Neuronal stem cell (in vitro differentiated cells): ENCODE results near the gene PLCD3.

Experiments
- DNase-seq: peaks from one replicate; pipeline ENCODE4 v3.0.0-alpha.2; 2013; ENCODE audit warnings: low spot score
- H2AFZ ChIP-seq: one replicate; pipeline ENCODE4 v1.6.1; 2013; ENCODE audit warnings: mild to moderate bottlenecking, low read length, inconsistent platforms
- H2AK5ac ChIP-seq: 2 replicates; pipeline ENCODE4 v1.6.1; 2013; ENCODE audit warnings: low read depth, mild to moderate bottlenecking, inconsistent platforms, low read length, moderate library complexity, mixed read lengths
- H2BK120ac ChIP-seq: 2 replicates; pipeline ENCODE4 v1.6.1; 2013; ENCODE audit warnings: low read depth, mild to moderate bottlenecking, inconsistent platforms, low read length, moderate library complexity, mixed read lengths
- H2BK12ac ChIP-seq: one replicate; pipeline ENCODE4 v1.6.1; 2013; ENCODE audit warnings: low read length, inconsistent platforms
- H2BK15ac ChIP-seq: 2 replicates; pipeline ENCODE4 v1.6.1; 2013; ENCODE audit warnings: mild to moderate bottlenecking, low read length, inconsistent platforms, mixed read lengths
- H2BK5ac ChIP-seq: one replicate; pipeline ENCODE4 v1.6.1; 2013; ENCODE audit warnings: inconsistent platforms, mild to moderate bottlenecking, low read length, moderate library complexity
- H3K14ac ChIP-seq: one replicate; pipeline ENCODE4 v1.6.1; 2013; ENCODE audit warnings: low read length, inconsistent platforms
- H3K18ac ChIP-seq: 2 replicates; pipeline ENCODE4 v1.6.1; 2013; ENCODE audit warnings: low read length, inconsistent platforms
- H3K23ac ChIP-seq: 2 replicates; pipeline ENCODE4 v1.6.1; 2013; ENCODE audit warnings: low read depth, mild to moderate bottlenecking, mixed read lengths, low read length, inconsistent platforms; ENCODE audit not compliant: poor library complexity
- H3K27ac ChIP-seq: replicated peaks from 3 replicates; pipeline ENCODE4 v1.5.1; 2013; ENCODE audit warnings: low read length, inconsistent platforms
- H3K27me3 ChIP-seq, 3 experiments: 2 replicates each; pipeline ENCODE4 v1.6.1; 2013; ENCODE audit warnings: low read length in 3 of 3, mild to moderate bottlenecking in 2 of 3, inconsistent platforms in 1 of 3, low read depth in 1 of 3, mixed read lengths in 1 of 3, moderate library complexity in 1 of 3; ENCODE audit not compliant: control insufficient read depth in 3 of 3, insufficient read depth in 3 of 3
- H3K36me3 ChIP-seq, 2 donors: replicated peaks in 1 of 2; 2 replicates each; pipeline ENCODE4 v1.6.1; 2013; ENCODE audit warnings: low read length in 2 of 2; ENCODE audit not compliant: control insufficient read depth in 2 of 2, insufficient read depth in 2 of 2
- H3K4ac ChIP-seq: 2 replicates; pipeline ENCODE4 v1.6.1; 2013; ENCODE audit warnings: inconsistent platforms, mild to moderate bottlenecking, low read length, moderate library complexity
- H3K4me1 ChIP-seq, 2 donors: 1 replicate in 1 of 2; 2 replicates in 1 of 2; pipeline ENCODE4 v1.6.1; 2013; ENCODE audit warnings: low read length in 2 of 2, low read depth in 1 of 2; ENCODE audit not compliant: control insufficient read depth in 2 of 2, insufficient read depth in 1 of 2
- H3K4me2 ChIP-seq: one replicate; pipeline ENCODE4 v1.6.1; 2013; ENCODE audit warnings: mild to moderate bottlenecking, low read length, inconsistent platforms; ENCODE audit not compliant: insufficient read depth, poor library complexity, severe bottlenecking
- H3K4me3 ChIP-seq, 2 donors: 2 replicates each; pipeline ENCODE4 v1.5.1; 2013; ENCODE audit warnings: low read length in 2 of 2, mild to moderate bottlenecking in 2 of 2, inconsistent platforms in 1 of 2, moderate library complexity in 1 of 2
- H3K79me1 ChIP-seq: one replicate; pipeline ENCODE4 v1.6.1; 2013; ENCODE audit warnings: low read depth, mild to moderate bottlenecking, inconsistent platforms, low read length, moderate library complexity
- H3K9ac ChIP-seq: one replicate; pipeline ENCODE4 v1.6.1; 2013; ENCODE audit warnings: mild to moderate bottlenecking, low read depth, low read length, inconsistent platforms; ENCODE audit not compliant: poor library complexity
- H3K9me3 ChIP-seq, 2 donors: replicated peaks in 1 of 2; 2 replicates each; pipeline versions ENCODE3 to v1.6.1; 2013; ENCODE audit warnings: low read length in 2 of 2, mild to moderate bottlenecking in 2 of 2, inconsistent platforms in 1 of 2, low read depth in 1 of 2, mixed read lengths in 1 of 2, moderate library complexity in 1 of 2; ENCODE audit not compliant: control insufficient read depth in 2 of 2, insufficient read depth in 1 of 2
- H4K8ac ChIP-seq: one replicate; pipeline ENCODE4 v1.6.1; 2013; ENCODE audit warnings: low read depth, mild to moderate bottlenecking, inconsistent platforms, low read length, moderate library complexity
- H4K91ac ChIP-seq: one replicate; pipeline ENCODE4 v1.6.1; 2013; ENCODE audit warnings: low read length, low read depth, mild to moderate bottlenecking, inconsistent platforms; ENCODE audit not compliant: poor library complexity
- WGBS, 2 donors: extraction: QIAGEN DNeasy Blood & Tissue Kit; methylation state at CpG; one replicate each; pipeline ENCODE4 v1.1.7; 2013; ENCODE audit warnings: missing lambda C conversion rate in 2 of 2, mixed read lengths in 1 of 2; ENCODE audit not compliant: insufficient read length in 2 of 2, insufficient replicate concordance in 1 of 2; ENCODE audit errors: extremely low coverage in 2 of 2; 5-methylcytosine and 5-hydroxymethylcytosine counted together

Gene PLCD3

DNA sequence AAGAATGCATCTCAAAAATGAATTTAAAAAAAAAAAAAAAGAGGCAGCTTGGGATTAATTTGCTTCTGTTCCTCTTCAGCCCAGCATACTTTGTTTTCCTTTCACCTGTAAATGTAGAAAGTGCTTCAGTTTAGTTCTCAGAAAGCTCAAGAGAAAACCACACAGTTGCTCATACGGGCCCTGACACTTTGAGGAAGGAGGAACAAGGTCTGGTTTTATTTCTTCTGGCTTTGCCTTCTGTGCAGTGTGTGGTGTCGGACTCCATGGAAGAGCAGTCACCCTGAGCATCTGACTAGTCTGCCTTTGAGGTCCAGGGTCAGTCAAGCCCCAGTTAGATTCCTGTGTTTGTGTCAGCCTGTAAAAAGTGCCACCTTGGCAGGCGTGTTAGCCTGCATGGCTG is 43.6 kb downstream of the PLCD3 start:
- WGBS, 2 donors = no CpG with 5 or more reads among the region's 3 CpGs
- Histone ChIP-seq H4K91ac (no peak overlapping the region), H3K23ac (no peak overlapping the region), H3K14ac (no peak overlapping the region), H3K18ac (no peak overlapping the region), H2BK120ac (no peak overlapping the region), H4K8ac (no peak overlapping the region), H3K4me3 (no peak overlapping the region), H3K9ac (no peak overlapping the region), H2BK12ac (no peak overlapping the region), H3K4ac (no peak overlapping the region), H3K9me3 (peaks cover 0 to 2% of the 10 kb centered on the region in 2 donors), H3K27me3 (no peaks in the 10 kb centered on the region), H3K36me3 (peaks cover 37 to 92% of the 10 kb centered on the region in 2 donors), H3K4me2 (no peak overlapping the region), H2BK15ac (no peak overlapping the region), H2AK5ac (no peak overlapping the region), H2AFZ (no peak overlapping the region), H3K79me1 (no peaks in the 10 kb centered on the region), H2BK5ac (no peak overlapping the region), H3K4me1 (no peaks in the 10 kb centered on the region), H3K27ac (no peak overlapping the region)
- no peak for DNase-seq

DNA sequence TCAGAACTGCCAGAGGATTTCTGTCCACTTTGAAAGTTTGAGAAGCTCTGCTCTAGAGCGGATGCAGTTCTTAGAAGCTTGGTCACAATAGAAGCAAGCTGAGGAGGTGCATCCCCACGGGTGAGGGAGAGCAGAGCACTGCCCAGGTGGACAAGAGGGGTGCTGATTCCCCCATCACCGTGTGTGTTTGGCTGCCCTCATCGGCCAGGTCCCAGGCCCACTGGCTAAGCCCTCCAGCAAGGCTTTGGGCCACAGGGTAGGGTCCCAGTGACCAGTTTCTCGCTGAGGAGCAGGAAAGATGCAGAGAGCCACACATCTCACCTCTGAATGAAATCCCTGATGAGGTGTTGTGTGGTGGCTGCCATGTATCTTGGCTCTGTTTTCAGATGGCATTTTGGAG is 44.3 kb downstream of the PLCD3 start:
- Histone ChIP-seq H3K4me1 (no peaks in the 10 kb centered on the region), H3K4me2 (no peak overlapping the region), H3K23ac (no peak overlapping the region), H2BK120ac (no peak overlapping the region), H3K36me3 (peaks cover 33 to 92% of the 10 kb centered on the region in 2 donors), H3K18ac (no peak overlapping the region), H2BK5ac (no peak overlapping the region), H3K9me3 (peaks cover 0 to 2% of the 10 kb centered on the region in 2 donors), H2BK12ac (no peak overlapping the region), H3K79me1 (no peaks in the 10 kb centered on the region), H2BK15ac (no peak overlapping the region), H4K91ac (no peak overlapping the region), H3K4ac (no peak overlapping the region), H3K27me3 (no peaks in the 10 kb centered on the region), H3K9ac (no peak overlapping the region), H2AFZ (no peak overlapping the region), H3K27ac (no peak overlapping the region), H3K14ac (no peak overlapping the region), H4K8ac (no peak overlapping the region), H2AK5ac (no peak overlapping the region), H3K4me3 (peak overlapping the region in 1 of 2 donors; percentile 63)
- no peak for DNase-seq
- no CpG with 5 or more reads among the region's 5 CpGs for WGBS, 2 donors

DNA sequence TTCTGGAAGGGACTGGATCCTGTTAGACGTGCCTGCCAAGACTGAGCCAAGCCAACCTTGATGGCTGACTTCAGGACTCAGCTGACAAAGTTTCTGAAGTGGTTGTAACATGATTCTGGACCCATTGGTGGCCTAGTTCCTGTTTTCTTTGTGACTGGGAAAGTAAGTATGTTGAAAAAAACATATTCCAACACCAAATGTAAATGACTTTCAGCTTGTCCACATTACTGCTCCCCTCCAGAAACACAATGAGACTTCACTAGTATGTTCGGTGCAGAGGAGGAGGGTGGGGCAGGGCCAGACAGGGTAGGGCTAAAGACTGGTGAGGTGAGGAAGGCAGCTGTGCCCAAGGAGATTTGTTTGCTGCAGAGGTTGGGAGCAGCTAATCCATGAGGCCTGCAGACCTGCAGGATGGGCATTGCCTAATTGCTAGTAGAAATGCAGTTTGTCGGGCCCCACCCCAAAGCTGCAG is 44.8 kb downstream of the PLCD3 start:
- Histone ChIP-seq H2BK15ac (no peak overlapping the region), H3K9ac (no peak overlapping the region), H3K4me1 (no peaks in the 10 kb centered on the region), H4K91ac (no peak overlapping the region), H3K9me3 (no peaks in the 10 kb centered on the region), H2BK12ac (no peak overlapping the region), H3K36me3 (peaks cover 30 to 92% of the 10 kb centered on the region in 2 donors), H2BK5ac (no peak overlapping the region), H3K27me3 (no peaks in the 10 kb centered on the region), H3K4me2 (no peak overlapping the region), H3K14ac (no peak overlapping the region), H2AFZ (no peak overlapping the region), H3K4ac (no peak overlapping the region), H3K23ac (no peak overlapping the region), H4K8ac (no peak overlapping the region), H3K79me1 (no peaks in the 10 kb centered on the region), H3K27ac (no peak overlapping the region), H2BK120ac (no peak overlapping the region), H3K4me3 (no peak overlapping the region), H2AK5ac (no peak overlapping the region), H3K18ac (no peak overlapping the region)
- no peak for DNase-seq
- no CpG with 5 or more reads among the region's 3 CpGs for WGBS, 2 donors

DNA sequence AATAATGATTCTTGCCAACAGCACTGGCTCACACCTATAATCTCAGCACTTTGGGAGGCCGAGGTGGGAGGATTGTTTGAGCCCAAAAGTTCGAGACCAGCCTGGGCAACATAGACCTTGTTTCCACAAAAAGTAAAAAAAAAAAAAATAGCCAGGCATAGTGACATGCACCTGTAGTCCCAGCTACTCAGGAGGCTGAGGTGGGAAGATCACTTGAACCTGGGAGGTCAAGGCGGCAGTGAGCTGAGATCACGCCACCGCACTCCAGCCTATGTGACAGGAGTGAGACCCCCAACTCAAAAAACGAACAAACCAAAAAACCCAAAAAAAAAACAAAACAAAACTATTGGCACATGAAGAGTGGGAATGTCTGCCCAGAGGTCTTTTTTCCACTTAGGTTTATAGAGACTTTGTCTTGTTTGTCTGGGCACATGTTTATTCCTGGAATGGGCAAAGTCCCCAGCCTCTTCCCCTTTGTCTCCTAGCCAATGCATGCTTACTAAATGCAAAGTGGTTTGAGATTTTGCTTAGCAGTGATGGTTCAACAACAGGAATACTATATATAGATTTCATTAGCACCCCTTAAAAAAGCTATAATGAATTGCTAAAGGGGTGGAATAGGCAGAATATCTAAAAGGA is 45.3 kb downstream of the PLCD3 start:
- H3K14ac ChIP-seq = no peak overlapping the region
- no peak overlapping the region for H2BK120ac ChIP-seq
- H2AFZ ChIP-seq = no peak overlapping the region
- WGBS, 2 donors = no CpG with 5 or more reads among the region's 6 CpGs
- H3K23ac ChIP-seq = no peak overlapping the region
- no peak overlapping the region for H3K9ac ChIP-seq
- no peak overlapping the region for H3K4ac ChIP-seq
- DNase-seq = no peak
- H3K36me3 ChIP-seq = peaks cover 32 to 93% of the 10 kb centered on the region in 2 donors
- H3K4me1 ChIP-seq = no peaks in the 10 kb centered on the region
- no peak overlapping the region for H3K4me3 ChIP-seq
- no peak overlapping the region for H4K8ac ChIP-seq
- H2BK12ac ChIP-seq = no peak overlapping the region
- H2BK5ac ChIP-seq = no peak overlapping the region
- no peak overlapping the region for H3K27ac ChIP-seq
- no peaks in the 10 kb centered on the region for H3K9me3 ChIP-seq
- H3K4me2 ChIP-seq = no peak overlapping the region
- no peak overlapping the region for H2AK5ac ChIP-seq
- no peaks in the 10 kb centered on the region for H3K79me1 ChIP-seq
- H4K91ac ChIP-seq = no peak overlapping the region
- no peak overlapping the region for H3K18ac ChIP-seq
- no peaks in the 10 kb centered on the region for H3K27me3 ChIP-seq
- H2BK15ac ChIP-seq = no peak overlapping the region
